NCI-H128 (cell line): ENCODE measurements around the gene USP35.

ENCODE experiments used
- DNase-seq: peaks from one replicate; lab custom pipeline; 2025; ENCODE audit not compliant: unreplicated experiment; lab: John Stamatoyannopoulos, UW

The USP35 gene

DNA sequence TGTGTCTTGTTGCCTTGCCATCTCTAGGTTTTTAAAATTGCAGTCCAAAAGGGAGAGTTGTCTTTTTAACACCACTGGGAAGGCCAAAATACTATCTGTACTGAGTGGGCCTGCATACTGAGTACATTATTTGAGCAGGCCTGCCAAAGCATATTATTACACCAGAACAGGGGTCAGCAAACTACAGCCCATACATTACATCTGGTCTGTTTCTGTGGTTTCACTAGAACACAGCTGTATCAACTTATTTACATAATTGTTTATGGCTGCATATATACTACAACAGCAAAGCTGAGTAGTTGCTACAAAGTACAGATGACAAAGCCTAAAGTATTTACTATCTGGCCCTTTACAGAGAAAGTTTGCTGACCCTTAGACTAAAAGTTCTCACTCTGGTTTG, 74.0 kb downstream of the USP35 start:
- DNase-seq: no peak
